Smooth muscle cell (in vitro differentiated cells): ENCODE measurements around the gene MAT2B. TPM values are rescaled to one million over a fixed set of nuclear protein-coding genes. Genes with fewer than 3 reads are reported as not detected.

Experiments
- DNase-seq: peaks from one replicate; lab custom pipeline; 2025; ENCODE audit not compliant: unreplicated experiment; lab: John Stamatoyannopoulos, UW
- H2AFZ ChIP-seq: fragments of 200-600 bp; sonication (generic); 2 replicates; pipeline ENCODE4 v1.6.0; 2016; ENCODE audit warnings: antibody characterized with exemption, low read depth, mild to moderate bottlenecking
- H3F3A ChIP-seq: fragments of 200-600 bp; sonication (generic); 2 replicates; pipeline ENCODE4 v1.6.0; 2017; ENCODE audit warnings: antibody characterized with exemption, low read depth
- H3K27ac ChIP-seq: fragments of 200-600 bp; sonication (generic); 2 replicates; pipeline ENCODE4 v1.5.1; 2016; ENCODE audit warnings: low read depth, mild to moderate bottlenecking
- H3K27me3 ChIP-seq: fragments of 200-600 bp; sonication (generic); 2 replicates; pipeline ENCODE4 v1.6.1; 2016; ENCODE audit warnings: low read depth, mild to moderate bottlenecking
- H3K36me3 ChIP-seq: fragments of 200-600 bp; sonication (generic); 2 replicates; pipeline ENCODE4 v1.5.1; 2016; ENCODE audit warnings: low read depth
- H3K4me1 ChIP-seq: fragments of 200-600 bp; sonication (generic); 2 replicates; pipeline ENCODE4 v1.5.1; 2016; ENCODE audit warnings: low read depth
- H3K4me2 ChIP-seq: fragments of 200-600 bp; sonication (generic); 2 replicates; pipeline ENCODE4 v1.6.0; 2016; ENCODE audit warnings: mild to moderate bottlenecking
- H3K4me3 ChIP-seq: fragments of 200-600 bp; sonication (generic); 2 replicates; pipeline ENCODE4 v1.5.1; 2016; ENCODE audit warnings: mild to moderate bottlenecking
- H3K79me2 ChIP-seq: fragments of 200-600 bp; sonication (generic); 2 replicates; pipeline ENCODE4 v1.6.0; 2016; ENCODE audit warnings: low read depth, mild to moderate bottlenecking
- H3K9ac ChIP-seq: fragments of 200-600 bp; sonication (generic); 2 replicates; pipeline ENCODE4 v1.6.0; 2016; ENCODE audit warnings: low read depth
- H3K9me3 ChIP-seq: fragments of 200-600 bp; sonication (generic); replicated peaks from 2 replicates; pipeline ENCODE4 v1.5.1; 2016; ENCODE audit warnings: low read depth
- H4K20me1 ChIP-seq: fragments of 200-600 bp; sonication (generic); 2 replicates; pipeline ENCODE4 v1.6.0; 2016; ENCODE audit warnings: low read depth
- WGBS: methylation state at CpG from one replicate; pipeline ENCODE4 v1.1.7; 2016; ENCODE audit warnings: low lambda C conversion rate; 5-methylcytosine and 5-hydroxymethylcytosine counted together
- polyA plus RNA-seq: library from polyadenylated mRNA; unstranded; fragments of >200 nt; fragmentation: Nextera tagmentation; extraction: Ambion mirVana; gene quantifications from 2 replicates; pipeline ENCODE4 v1.2.1, GENCODE V29; 2016
- total RNA-seq: library from RNA; depleted of rRNA; stranded (reverse); fragments of >200 nt; gene quantifications from 2 replicates; pipeline ENCODE4 v1.2.3, GENCODE V29; 2014
- TF ChIP-seq, protein P1 (sequence below): fragments of 200-600 bp; sonication (generic); IDR thresholded peaks from 2 replicates; pipeline ENCODE4 v1.5.1; 2017; ENCODE audit warnings: borderline replicate concordance, mild to moderate bottlenecking, antibody characterized with exemption; ENCODE audit not compliant: insufficient read depth, poor library complexity, severe bottlenecking

MAT2B gene
- total and polyA plus RNA-seq, 2 experiments from 2014 or later, result 41.0 to 63.2 TPM

DNA sequence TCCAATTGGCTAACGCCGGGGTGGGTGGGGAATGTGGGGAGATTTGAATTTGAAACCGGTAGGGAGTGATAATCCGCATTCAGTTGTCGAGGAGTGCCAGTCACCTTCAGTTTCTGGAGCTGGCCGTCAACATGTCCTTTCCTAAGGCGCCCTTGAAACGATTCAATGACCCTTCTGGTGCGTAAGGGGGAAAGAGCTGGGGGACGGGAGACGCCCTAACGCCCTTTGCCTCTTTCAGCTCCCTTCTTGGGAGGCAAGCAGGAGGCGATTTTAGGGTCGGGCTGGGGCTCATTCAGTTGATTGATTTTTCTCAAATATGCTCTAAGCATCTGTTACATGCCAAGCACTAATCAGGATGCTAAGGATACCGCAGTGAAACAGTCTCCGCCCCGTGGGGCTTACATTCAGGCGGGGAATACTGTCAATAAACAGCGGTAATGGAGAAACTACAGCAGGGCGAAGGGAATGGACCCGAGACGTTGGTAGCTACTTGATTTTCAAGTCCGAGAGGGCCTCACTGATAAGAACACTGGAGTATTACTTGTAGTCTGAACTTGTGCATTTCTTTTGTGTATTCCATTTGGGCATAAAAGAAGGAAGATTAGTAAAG is 44.8 kb upstream of the MAT2B start, which contains the start of gene HMMR:
TSS of gene HMMR (plus strand) at position 71 of the 610 bp plus-strand sequence. CDS start at position 132, 61 bp downstream.
- no peak for DNase-seq
- WGBS, result under 1% methylated on average over 17 of the region's 23 CpGs
- peak within 1 kb of the TSS; percentile 94 for H2AFZ ChIP-seq
- H4K20me1 ChIP-seq, result no peaks in the 10 kb centered on the region
- no peaks in the 10 kb centered on the region for H3K36me3 ChIP-seq
- peaks cover 9% of the 10 kb centered on the region for H3F3A ChIP-seq
- peak within 1 kb of the TSS; percentile 97 for H3K27ac ChIP-seq
- H3K4me3 ChIP-seq, result peak within 1 kb of the TSS; percentile 72
- H3K9ac ChIP-seq, result peak within 1 kb of the TSS; percentile 95
- peak within 1 kb of the TSS; percentile 97 for H3K4me2 ChIP-seq
- peaks cover 28% of the 10 kb centered on the region for H3K79me2 ChIP-seq
- peaks cover 22% of the 10 kb centered on the region for H3K4me1 ChIP-seq
- no peaks in the 10 kb centered on the region for H3K9me3 ChIP-seq
- TF ChIP-seq, protein P1, sequence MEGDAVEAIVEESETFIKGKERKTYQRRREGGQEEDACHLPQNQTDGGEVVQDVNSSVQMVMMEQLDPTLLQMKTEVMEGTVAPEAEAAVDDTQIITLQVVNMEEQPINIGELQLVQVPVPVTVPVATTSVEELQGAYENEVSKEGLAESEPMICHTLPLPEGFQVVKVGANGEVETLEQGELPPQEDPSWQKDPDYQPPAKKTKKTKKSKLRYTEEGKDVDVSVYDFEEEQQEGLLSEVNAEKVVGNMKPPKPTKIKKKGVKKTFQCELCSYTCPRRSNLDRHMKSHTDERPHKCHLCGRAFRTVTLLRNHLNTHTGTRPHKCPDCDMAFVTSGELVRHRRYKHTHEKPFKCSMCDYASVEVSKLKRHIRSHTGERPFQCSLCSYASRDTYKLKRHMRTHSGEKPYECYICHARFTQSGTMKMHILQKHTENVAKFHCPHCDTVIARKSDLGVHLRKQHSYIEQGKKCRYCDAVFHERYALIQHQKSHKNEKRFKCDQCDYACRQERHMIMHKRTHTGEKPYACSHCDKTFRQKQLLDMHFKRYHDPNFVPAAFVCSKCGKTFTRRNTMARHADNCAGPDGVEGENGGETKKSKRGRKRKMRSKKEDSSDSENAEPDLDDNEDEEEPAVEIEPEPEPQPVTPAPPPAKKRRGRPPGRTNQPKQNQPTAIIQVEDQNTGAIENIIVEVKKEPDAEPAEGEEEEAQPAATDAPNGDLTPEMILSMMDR, result no peak
- H3K27me3 ChIP-seq, result no peaks in the 10 kb centered on the region

DNA sequence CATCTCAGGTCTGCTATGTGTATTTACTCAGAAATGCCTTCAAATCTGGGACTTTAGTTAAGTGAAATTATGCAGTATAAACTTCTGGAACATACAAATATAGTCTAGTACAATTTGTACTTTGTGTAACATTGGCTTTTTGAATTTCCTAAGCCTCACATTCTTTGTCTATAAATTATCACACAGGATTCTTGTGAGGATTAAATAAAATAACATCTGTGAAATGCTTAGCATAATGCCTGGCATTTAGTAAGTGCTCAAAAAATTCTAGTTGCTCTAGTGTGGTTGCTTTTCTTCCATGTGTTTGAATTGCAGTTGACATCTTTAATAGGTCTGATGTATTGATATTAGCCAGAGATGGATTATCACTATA is 42.4 kb upstream of the MAT2B start:
- peak overlapping the region; percentile 97 for H3K27ac ChIP-seq
- peak overlapping the region; percentile 88 for H2AFZ ChIP-seq
- peak overlapping the region; percentile 19 for H3K4me2 ChIP-seq
- peaks cover 20% of the 10 kb centered on the region for H3K79me2 ChIP-seq
- no peak overlapping the region for H3K9ac ChIP-seq
- peaks cover 20% of the 10 kb centered on the region for H3K4me1 ChIP-seq
- no peak for DNase-seq
- no peak overlapping the region for H3K4me3 ChIP-seq
- TF ChIP-seq, protein P1, result no peak
- no peaks in the 10 kb centered on the region for H3K27me3 ChIP-seq
- H3K9me3 ChIP-seq, result no peaks in the 10 kb centered on the region
- no peaks in the 10 kb centered on the region for H3K36me3 ChIP-seq
- H4K20me1 ChIP-seq, result no peaks in the 10 kb centered on the region
- peaks cover 9% of the 10 kb centered on the region for H3F3A ChIP-seq

DNA sequence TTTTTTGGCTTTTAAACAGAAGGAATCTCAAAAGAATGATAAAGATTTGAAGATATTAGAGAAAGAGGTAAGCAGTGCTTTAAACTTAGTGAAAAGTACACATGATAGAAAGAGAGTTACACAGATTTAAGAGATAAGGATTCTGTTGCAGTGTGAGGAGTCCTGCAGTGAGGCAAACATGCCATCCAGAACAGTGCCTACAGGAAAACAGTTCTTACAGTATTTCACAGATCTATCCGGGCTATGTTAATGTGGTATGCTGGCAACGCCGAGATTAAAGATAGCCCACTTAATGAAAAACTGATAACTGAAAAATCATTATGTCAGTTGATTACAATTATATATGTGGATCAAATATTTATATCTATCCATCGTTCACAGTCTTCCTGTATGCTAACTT is 37.7 kb upstream of the MAT2B start:
- no peaks in the 10 kb centered on the region for H3K27me3 ChIP-seq
- H3K4me3 ChIP-seq, result no peak overlapping the region
- 98% methylated on average over 4 of the region's 4 CpGs for WGBS
- no peak overlapping the region for H3K9ac ChIP-seq
- TF ChIP-seq, protein P1, result no peak
- peaks cover 9% of the 10 kb centered on the region for H3K79me2 ChIP-seq
- no peak overlapping the region for H2AFZ ChIP-seq
- H3K27ac ChIP-seq, result no peak overlapping the region
- no peaks in the 10 kb centered on the region for H4K20me1 ChIP-seq
- no peaks in the 10 kb centered on the region for H3K9me3 ChIP-seq
- H3F3A ChIP-seq, result no peaks in the 10 kb centered on the region
- H3K4me2 ChIP-seq, result no peak overlapping the region
- H3K36me3 ChIP-seq, result no peaks in the 10 kb centered on the region
- peaks cover 4% of the 10 kb centered on the region for H3K4me1 ChIP-seq
- no peak for DNase-seq

DNA sequence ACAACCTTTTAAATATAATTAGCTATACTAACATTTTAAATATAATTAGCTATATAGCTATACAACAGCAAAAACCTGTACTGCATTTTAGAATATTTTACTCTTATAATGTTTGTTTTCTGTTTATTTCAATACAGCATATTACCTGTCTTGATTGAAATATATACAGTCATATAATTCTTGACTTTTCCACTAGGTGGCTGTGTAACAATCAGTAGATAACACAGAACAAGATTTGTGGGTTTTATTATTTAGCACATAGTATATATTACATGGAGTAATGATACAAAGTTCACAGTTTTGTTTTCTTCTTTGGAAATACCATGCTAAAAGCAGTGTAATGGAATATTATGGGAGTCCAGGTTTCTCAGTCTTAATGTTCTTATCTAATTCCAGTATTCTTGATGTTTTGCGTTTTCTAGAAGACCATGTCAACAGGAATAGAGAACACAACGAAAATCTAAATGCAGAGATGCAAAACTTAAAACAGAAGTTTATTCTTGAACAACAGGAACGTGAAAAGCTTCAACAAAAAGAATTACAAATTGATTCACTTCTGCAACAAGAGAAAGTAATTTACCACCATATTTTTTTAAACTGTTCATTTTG is 31.7 kb upstream of the MAT2B start:
- Histone ChIP-seq H3K4me3 (no peak overlapping the region), H3K9me3 (no peaks in the 10 kb centered on the region), H3K27ac (no peak overlapping the region), H3K4me2 (no peak overlapping the region), H3K4me1 (no peaks in the 10 kb centered on the region), H4K20me1 (no peaks in the 10 kb centered on the region), H3K79me2 (no peaks in the 10 kb centered on the region), H3F3A (no peaks in the 10 kb centered on the region), H2AFZ (no peak overlapping the region), H3K9ac (no peak overlapping the region), H3K27me3 (no peaks in the 10 kb centered on the region), H3K36me3 (no peaks in the 10 kb centered on the region)
- 94% methylated on average over 3 of the region's 3 CpGs for WGBS
- TF ChIP-seq, protein P1, result peak; percentile 36
- DNase-seq, result no peak
